Uterus (tissue), 2 donors: ENCODE results near the gene OSCP1.

Experiments
- POLR2A ChIP-seq, 2 donors: fragments of 450-650 bp; IDR thresholded peaks; one replicate each; pipeline ENCODE4 v1.6.1; 2016; ENCODE audit warnings: antibody characterized with exemption in 2 of 2, mild to moderate bottlenecking in 1 of 2, moderate library complexity in 1 of 2
- TF ChIP-seq, protein P1 (sequence below), 4 experiments: fragments of 200-600 bp in 2 of 4; fragments of 450-650 bp in 2 of 4; sonication (generic) in 2 of 4; IDR thresholded peaks; one replicate each; pipeline ENCODE4 v1.5.1; 2016 to 2019; ENCODE audit warnings: antibody characterized with exemption in 4 of 4, mild to moderate bottlenecking in 2 of 4, moderate library complexity in 1 of 4

- TF ChIP-seq, protein P1, sequence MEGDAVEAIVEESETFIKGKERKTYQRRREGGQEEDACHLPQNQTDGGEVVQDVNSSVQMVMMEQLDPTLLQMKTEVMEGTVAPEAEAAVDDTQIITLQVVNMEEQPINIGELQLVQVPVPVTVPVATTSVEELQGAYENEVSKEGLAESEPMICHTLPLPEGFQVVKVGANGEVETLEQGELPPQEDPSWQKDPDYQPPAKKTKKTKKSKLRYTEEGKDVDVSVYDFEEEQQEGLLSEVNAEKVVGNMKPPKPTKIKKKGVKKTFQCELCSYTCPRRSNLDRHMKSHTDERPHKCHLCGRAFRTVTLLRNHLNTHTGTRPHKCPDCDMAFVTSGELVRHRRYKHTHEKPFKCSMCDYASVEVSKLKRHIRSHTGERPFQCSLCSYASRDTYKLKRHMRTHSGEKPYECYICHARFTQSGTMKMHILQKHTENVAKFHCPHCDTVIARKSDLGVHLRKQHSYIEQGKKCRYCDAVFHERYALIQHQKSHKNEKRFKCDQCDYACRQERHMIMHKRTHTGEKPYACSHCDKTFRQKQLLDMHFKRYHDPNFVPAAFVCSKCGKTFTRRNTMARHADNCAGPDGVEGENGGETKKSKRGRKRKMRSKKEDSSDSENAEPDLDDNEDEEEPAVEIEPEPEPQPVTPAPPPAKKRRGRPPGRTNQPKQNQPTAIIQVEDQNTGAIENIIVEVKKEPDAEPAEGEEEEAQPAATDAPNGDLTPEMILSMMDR (IDR thresholded peaks at IDR 0.05): no peak
- no peak for TF ChIP-seq POLR2A (IDR thresholded peaks at IDR 0.05)
Observed at GRCh38 chr1:36453051-36453450, 2.8 kb upstream of the OSCP1 start.
